K562 (cell line): ENCODE results near the gene YOD1. TPM values are rescaled to one million over a fixed set of nuclear protein-coding genes. Genes with fewer than 3 reads are reported as not detected.
A peak's percentile ranks its signal among the peaks of the same experiment; 100 is the strongest.

Experiments
- BRF1 ChIP-seq: IDR thresholded peaks from 3 replicates; pipeline ENCODE4 v1.6.1; 2011; ENCODE audit warnings: borderline replicate concordance, mild to moderate bottlenecking; ENCODE audit not compliant: insufficient read length; ENCODE audit errors: extremely low read depth
- NRF1 ChIP-seq, 2 experiments: fragments of 450-650 bp; IDR thresholded peaks in 1 of 2; conservative IDR thresholded peaks in 1 of 2; 2 replicates each; pipeline ENCODE4 v1.6.1; 2014; ENCODE audit warnings: mild to moderate bottlenecking in 2 of 2
- TAF7 ChIP-seq: fragments of 450-650 bp; IDR thresholded peaks from 2 replicates; pipeline ENCODE4 v1.6.1; 2016; ENCODE audit warnings: missing genetic modification characterization, missing compliant biosample characterization
- TCF7 ChIP-seq: sonication (generic); IDR thresholded peaks from 2 replicates; pipeline ENCODE4 v1.6.1; 2016; ENCODE audit warnings: antibody characterized with exemption, borderline replicate concordance
- ZBTB34 ChIP-seq: fragments of 250-450 bp; sonication (Bioruptor Pico); IDR thresholded peaks from 2 replicates; pipeline ENCODE4 v1.8.0; 2021; ENCODE audit warnings: mild to moderate bottlenecking, moderate library complexity
- ZNF23 ChIP-seq: fragments of 250-450 bp; sonication (Bioruptor Pico); IDR thresholded peaks from 2 replicates; pipeline ENCODE4 v1.4.0; 2020; ENCODE audit warnings: mild to moderate bottlenecking
- ZNF668 ChIP-seq: fragments of 250-450 bp; sonication (Bioruptor Pico); IDR thresholded peaks from 2 replicates; pipeline ENCODE4 v1.8.0; 2022; ENCODE audit warnings: mild to moderate bottlenecking, inconsistent platforms
- polyA plus RNA-seq, 8 experiments: library from polyadenylated mRNA; depleted of rRNA in 4 of 8; stranded (reverse) in 5 of 8; unstranded in 3 of 8; fragments of >200 nt; fragmentation: Nextera tagmentation in 2 of 8; fragmentation: Illumina TruSeq in 1 of 8; extraction: Ambion mirVana in 2 of 8; extraction: Trizol in 1 of 8; gene quantifications; 2 replicates each; pipeline versions ENCODE4 v1.2.1 to v1.2.3, GENCODE V29; 2011 to 2014; ENCODE audit warnings: inconsistent platforms in 1 of 8, missing spikeins in 1 of 8
- total RNA-seq, 7 experiments: library from RNA; depleted of rRNA in 6 of 7; stranded (reverse); fragments of >200 nt in 6 of 7; fragmentation: Illumina TruSeq in 2 of 7; extraction: Trizol in 2 of 7; gene quantifications; 2 replicates each; pipeline versions ENCODE4 v1.2.1 to v1.2.3, GENCODE V29; 2011 to 2021; ENCODE audit warnings: low replicate concordance in 1 of 7
- TF ChIP-seq, protein P1 (sequence below), 2 experiments: fragments of 450-650 bp; IDR thresholded peaks; 2 replicates each; pipeline ENCODE4 v1.6.1; 2018; ENCODE audit warnings: mild to moderate bottlenecking in 2 of 2, low read depth in 1 of 2; ENCODE audit not compliant: partially characterized antibody in 2 of 2
- TF ChIP-seq, protein P2 (sequence below), 2 experiments: fragments of 450-650 bp in 1 of 2; sonication (generic) in 1 of 2; formaldehyde crosslinking in 1 of 2; IDR thresholded peaks; 2 replicates each; pipeline versions ENCODE4 v1.7.1 to v1.9.0; 2016 to 2022; ENCODE audit warnings: inconsistent platforms in 1 of 2, mild to moderate bottlenecking in 1 of 2, missing genetic modification reagents in 1 of 2
- TF ChIP-seq, protein P3 (sequence below), 2 experiments: fragments of 450-650 bp in 1 of 2; sonication (generic) in 1 of 2; formaldehyde crosslinking in 1 of 2; IDR thresholded peaks in 1 of 2; conservative IDR thresholded peaks in 1 of 2; 2 replicates each; pipeline versions ENCODE4 v1.6.1 to v1.8.1; 2016 to 2023; ENCODE audit warnings: mild to moderate bottlenecking in 2 of 2, moderate library complexity in 2 of 2, inconsistent platforms in 1 of 2, missing genetic modification reagents in 1 of 2

Gene YOD1
- total and polyA plus RNA-seq, 9 of the 15 experiments (the other 6 are each of a cell fraction or from before 2014, with no cell fraction given) = 18.2 to 78.1 (median 46.9) TPM

DNA sequence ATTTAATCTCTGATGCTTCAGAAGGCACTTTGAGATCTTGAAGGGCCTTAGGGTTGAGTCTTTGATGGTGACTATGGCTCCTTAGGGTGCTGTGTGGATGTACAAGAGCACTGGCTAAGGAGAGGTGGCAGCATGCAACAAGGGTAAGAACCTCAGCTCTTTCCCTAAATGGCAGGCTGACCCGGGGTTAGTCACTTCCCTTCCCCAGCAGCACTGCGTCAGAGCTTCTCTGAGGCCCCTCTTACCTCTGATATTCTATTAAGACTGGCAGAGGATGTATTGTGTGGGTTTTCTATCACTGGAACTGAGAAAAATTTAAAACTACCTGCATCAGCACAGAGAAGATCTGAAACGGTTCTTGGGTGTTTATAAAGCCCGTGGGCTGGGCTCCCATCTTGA lies 30.3 kb downstream of the YOD1 start (continued):
- TF ChIP-seq, protein P1, sequence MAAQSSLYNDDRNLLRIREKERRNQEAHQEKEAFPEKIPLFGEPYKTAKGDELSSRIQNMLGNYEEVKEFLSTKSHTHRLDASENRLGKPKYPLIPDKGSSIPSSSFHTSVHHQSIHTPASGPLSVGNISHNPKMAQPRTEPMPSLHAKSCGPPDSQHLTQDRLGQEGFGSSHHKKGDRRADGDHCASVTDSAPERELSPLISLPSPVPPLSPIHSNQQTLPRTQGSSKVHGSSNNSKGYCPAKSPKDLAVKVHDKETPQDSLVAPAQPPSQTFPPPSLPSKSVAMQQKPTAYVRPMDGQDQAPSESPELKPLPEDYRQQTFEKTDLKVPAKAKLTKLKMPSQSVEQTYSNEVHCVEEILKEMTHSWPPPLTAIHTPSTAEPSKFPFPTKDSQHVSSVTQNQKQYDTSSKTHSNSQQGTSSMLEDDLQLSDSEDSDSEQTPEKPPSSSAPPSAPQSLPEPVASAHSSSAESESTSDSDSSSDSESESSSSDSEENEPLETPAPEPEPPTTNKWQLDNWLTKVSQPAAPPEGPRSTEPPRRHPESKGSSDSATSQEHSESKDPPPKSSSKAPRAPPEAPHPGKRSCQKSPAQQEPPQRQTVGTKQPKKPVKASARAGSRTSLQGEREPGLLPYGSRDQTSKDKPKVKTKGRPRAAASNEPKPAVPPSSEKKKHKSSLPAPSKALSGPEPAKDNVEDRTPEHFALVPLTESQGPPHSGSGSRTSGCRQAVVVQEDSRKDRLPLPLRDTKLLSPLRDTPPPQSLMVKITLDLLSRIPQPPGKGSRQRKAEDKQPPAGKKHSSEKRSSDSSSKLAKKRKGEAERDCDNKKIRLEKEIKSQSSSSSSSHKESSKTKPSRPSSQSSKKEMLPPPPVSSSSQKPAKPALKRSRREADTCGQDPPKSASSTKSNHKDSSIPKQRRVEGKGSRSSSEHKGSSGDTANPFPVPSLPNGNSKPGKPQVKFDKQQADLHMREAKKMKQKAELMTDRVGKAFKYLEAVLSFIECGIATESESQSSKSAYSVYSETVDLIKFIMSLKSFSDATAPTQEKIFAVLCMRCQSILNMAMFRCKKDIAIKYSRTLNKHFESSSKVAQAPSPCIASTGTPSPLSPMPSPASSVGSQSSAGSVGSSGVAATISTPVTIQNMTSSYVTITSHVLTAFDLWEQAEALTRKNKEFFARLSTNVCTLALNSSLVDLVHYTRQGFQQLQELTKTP (IDR thresholded peaks at IDR 0.05; ENCODE audit: low read depth in 1 of 2, partially characterized antibody in 2 of 2) = no peak
- TF ChIP-seq, protein P2, sequence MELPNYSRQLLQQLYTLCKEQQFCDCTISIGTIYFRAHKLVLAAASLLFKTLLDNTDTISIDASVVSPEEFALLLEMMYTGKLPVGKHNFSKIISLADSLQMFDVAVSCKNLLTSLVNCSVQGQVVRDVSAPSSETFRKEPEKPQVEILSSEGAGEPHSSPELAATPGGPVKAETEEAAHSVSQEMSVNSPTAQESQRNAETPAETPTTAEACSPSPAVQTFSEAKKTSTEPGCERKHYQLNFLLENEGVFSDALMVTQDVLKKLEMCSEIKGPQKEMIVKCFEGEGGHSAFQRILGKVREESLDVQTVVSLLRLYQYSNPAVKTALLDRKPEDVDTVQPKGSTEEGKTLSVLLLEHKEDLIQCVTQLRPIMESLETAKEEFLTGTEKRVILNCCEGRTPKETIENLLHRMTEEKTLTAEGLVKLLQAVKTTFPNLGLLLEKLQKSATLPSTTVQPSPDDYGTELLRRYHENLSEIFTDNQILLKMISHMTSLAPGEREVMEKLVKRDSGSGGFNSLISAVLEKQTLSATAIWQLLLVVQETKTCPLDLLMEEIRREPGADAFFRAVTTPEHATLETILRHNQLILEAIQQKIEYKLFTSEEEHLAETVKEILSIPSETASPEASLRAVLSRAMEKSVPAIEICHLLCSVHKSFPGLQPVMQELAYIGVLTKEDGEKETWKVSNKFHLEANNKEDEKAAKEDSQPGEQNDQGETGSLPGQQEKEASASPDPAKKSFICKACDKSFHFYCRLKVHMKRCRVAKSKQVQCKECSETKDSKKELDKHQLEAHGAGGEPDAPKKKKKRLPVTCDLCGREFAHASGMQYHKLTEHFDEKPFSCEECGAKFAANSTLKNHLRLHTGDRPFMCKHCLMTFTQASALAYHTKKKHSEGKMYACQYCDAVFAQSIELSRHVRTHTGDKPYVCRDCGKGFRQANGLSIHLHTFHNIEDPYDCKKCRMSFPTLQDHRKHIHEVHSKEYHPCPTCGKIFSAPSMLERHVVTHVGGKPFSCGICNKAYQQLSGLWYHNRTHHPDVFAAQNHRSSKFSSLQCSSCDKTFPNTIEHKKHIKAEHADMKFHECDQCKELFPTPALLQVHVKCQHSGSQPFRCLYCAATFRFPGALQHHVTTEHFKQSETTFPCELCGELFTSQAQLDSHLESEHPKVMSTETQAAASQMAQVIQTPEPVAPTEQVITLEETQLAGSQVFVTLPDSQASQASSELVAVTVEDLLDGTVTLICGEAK (IDR thresholded peaks at IDR 0.05) = peak; percentile 15; the same call in 1 of the 2 replicates
- TF ChIP-seq, protein P2 (CRISPR knock-in tag; IDR thresholded peaks at IDR 0.05) = no peak
- no peak for TF ChIP-seq TCF7
- TF ChIP-seq ZNF668 = 0 out of 2 replicates have a peak, but pooled peaks have one; percentile 23
- TF ChIP-seq, protein P3, sequence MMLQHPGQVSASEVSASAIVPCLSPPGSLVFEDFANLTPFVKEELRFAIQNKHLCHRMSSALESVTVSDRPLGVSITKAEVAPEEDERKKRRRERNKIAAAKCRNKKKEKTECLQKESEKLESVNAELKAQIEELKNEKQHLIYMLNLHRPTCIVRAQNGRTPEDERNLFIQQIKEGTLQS (IDR thresholded peaks at IDR 0.05) = 0 out of 2 replicates have a peak, but pooled peaks have one; percentile 10
- TF ChIP-seq, protein P3 (CRISPR knock-in tag; conservative IDR thresholded peaks at IDR 0.05) = no peak
- TF ChIP-seq BRF1 = no peak
- no peak for TF ChIP-seq ZBTB34 (CRISPR knock-in tag)
- 0 out of 2 replicates have a peak, but pooled peaks have one; percentile 16 for TF ChIP-seq TAF7 (tag)
- no peak for TF ChIP-seq ZNF23 (CRISPR knock-in tag)
- 0 out of 4 replicates have a peak, but pooled peaks of 1 of the 2 experiments have one; percentile 34 for TF ChIP-seq NRF1 (conservative IDR thresholded peaks at IDR 0.05 in 1 of 2, IDR thresholded peaks at IDR 0.05 in 1 of 2)
